T-cell (primary cell): Measurements from ENCODE around the gene ATP6V0D1. TPM values are rescaled to one million over a fixed set of nuclear protein-coding genes. Genes with fewer than 3 reads are reported as not detected.

Source experiments
- ATAC-seq, 4 experiments: fragments of 200-7000 bp in 3 of 4; fragments of 150-1000 bp in 1 of 4; cut with Tn5 transposase; replicated peaks in 1 of 4; 1 replicate in 3 of 4; 2 replicates in 1 of 4; pipeline ENCODE4 v1.10.0; 2021; ENCODE audit warnings: moderate library complexity in 3 of 4, mild to moderate bottlenecking in 2 of 4, moderate number of reproducible peaks in 1 of 4
- CTCF ChIA-PET, 2 donors: fragments of 300-600 bp; sonication (Branson Sonifier 250); formaldehyde crosslinking; loops; one replicate each; lab custom pipeline; 2022; ENCODE audit warnings: antibody characterized with exemption in 2 of 2; lab: Charles Lee
- POLR2A ChIA-PET, 2 donors: fragments of 300-600 bp; sonication (Branson Sonifier 250); formaldehyde crosslinking; loops; one replicate each; lab custom pipeline; 2022; ENCODE audit warnings: antibody characterized with exemption in 2 of 2; lab: Charles Lee
- DNase-seq, 35 experiments: peaks; one replicate each; pipeline versions ENCODE4 v3.0.0 to v3.0.0-alpha.2; 2013 to 2023
- H3K27ac ChIP-seq: one replicate; pipeline ENCODE4 v1.5.1; 2013; ENCODE audit warnings: low read length
- H3K27me3 ChIP-seq, 2 experiments: replicated peaks in 1 of 2; 1 replicate in 1 of 2; 2 replicates in 1 of 2; pipeline versions ENCODE4 v1.6.1 to v1.7.0; 2013; ENCODE audit warnings: low read length in 1 of 2, mixed read lengths in 1 of 2; ENCODE audit not compliant: control insufficient read depth in 2 of 2, insufficient read depth in 2 of 2; ENCODE audit errors: extremely low read depth in 1 of 2
- H3K36me3 ChIP-seq, 2 donors: 1 replicate in 1 of 2; 2 replicates in 1 of 2; pipeline versions ENCODE4 v1.6.1 to v1.7.0; 2013; ENCODE audit warnings: low read length in 1 of 2; ENCODE audit not compliant: control insufficient read depth in 2 of 2, insufficient read depth in 1 of 2; ENCODE audit errors: extremely low read depth in 1 of 2
- H3K4me1 ChIP-seq, 2 experiments: 1 replicate in 1 of 2; 2 replicates in 1 of 2; pipeline versions ENCODE4 v1.6.1 to v1.7.0; 2013; ENCODE audit warnings: low read length in 2 of 2, mixed read lengths in 1 of 2; ENCODE audit not compliant: insufficient read depth in 2 of 2, control insufficient read depth in 1 of 2; ENCODE audit errors: extremely low read depth in 1 of 2
- H3K4me3 ChIP-seq, 2 donors: 1 replicate in 1 of 2; 2 replicates in 1 of 2; pipeline versions ENCODE4 v1.5.1 to v1.7.0; 2013; ENCODE audit warnings: mild to moderate bottlenecking in 2 of 2, low read length in 1 of 2, moderate library complexity in 1 of 2; ENCODE audit not compliant: control insufficient read depth in 1 of 2; ENCODE audit errors: extremely low read depth in 1 of 2
- H3K9me3 ChIP-seq: 2 replicates; pipeline ENCODE4 v1.7.0; 2013
- H3K27ac Mint-ChIP-seq, 2 donors: one replicate each; pipeline ENCODE4 v1.8.0; 2020 to 2021; ENCODE audit warnings: mild to moderate bottlenecking in 2 of 2, mixed read lengths in 2 of 2
- H3K27me3 Mint-ChIP-seq, 2 donors: one replicate each; pipeline ENCODE4 v1.8.0; 2021 to 2022; ENCODE audit warnings: mixed read lengths in 2 of 2
- H3K36me3 Mint-ChIP-seq: one replicate; pipeline ENCODE4 v1.8.0; 2021; ENCODE audit warnings: mixed read lengths
- H3K4me1 Mint-ChIP-seq, 3 donors: one replicate each; pipeline ENCODE4 v1.8.0; 2020 to 2022; ENCODE audit warnings: mixed read lengths in 3 of 3, mild to moderate bottlenecking in 1 of 3
- H3K4me3 Mint-ChIP-seq, 3 donors: one replicate each; pipeline ENCODE4 v1.8.0; 2020 to 2022; ENCODE audit warnings: mild to moderate bottlenecking in 3 of 3, mixed read lengths in 3 of 3, moderate library complexity in 3 of 3
- H3K9me3 Mint-ChIP-seq, 3 donors: one replicate each; pipeline ENCODE4 v1.8.0; 2020 to 2022; ENCODE audit warnings: mixed read lengths in 3 of 3
- WGBS: methylation state at CpG from one replicate; pipeline ENCODE4 v1.1.5; 2013; ENCODE audit warnings: missing lambda C conversion rate; ENCODE audit not compliant: insufficient coverage; 5-methylcytosine and 5-hydroxymethylcytosine counted together
- total RNA-seq, 35 experiments: library from RNA in 6 of 35; stranded (reverse) in 6 of 35; fragments of 120-200 nt in 1 of 35; gene quantifications; one replicate each; pipeline versions ENCODE4 v1.2.1 to v1.2.4 and lab custom pipeline; 2013 to 2026

The ATP6V0D1 gene
- total RNA-seq, 5 donors from 2014 or later (not counting 1 experiment from before 2014, with no cell fraction given): 41.5 to 49.6 (median 45.8) TPM

- no peaks in the 10 kb centered on the region for H3K9me3 ChIP-seq
- H3K4me3 Mint-ChIP-seq: no peak overlapping the region
- no CpG with 5 or more reads among the region's 2 CpGs for WGBS
- ATAC-seq (no peak), DNase-seq (no peak)
- H3K4me3 ChIP-seq: no peak overlapping the region
- peaks cover 0 to 9% of the 10 kb centered on the region in 2 experiments for H3K4me1 ChIP-seq
- no peak overlapping the region for H3K27ac Mint-ChIP-seq
- peaks cover 0 to 1% (median under 1%) of the 10 kb centered on the region in 3 donors for H3K4me1 Mint-ChIP-seq
- H3K27ac ChIP-seq: no peak overlapping the region
- POLR2A ChIA-PET: interaction anchor here in 1 of 2 donors (0.6 to 0.7 kb wide), 2 partner anchors 16 to 58 kb away, joined by 3 to 4 read pairs; no protein-coding TSS in a partner anchor
- peaks cover 5 to 17% of the 10 kb centered on the region in 2 donors for H3K27me3 Mint-ChIP-seq
- H3K9me3 Mint-ChIP-seq: no peaks in the 10 kb centered on the region
- CTCF ChIA-PET: interaction anchor here in 1 of 2 donors (0.6 kb wide), 1 partner anchor 10 kb away, joined by 7 read pairs; no protein-coding TSS in a partner anchor
- H3K36me3 ChIP-seq: no peaks in the 10 kb centered on the region
- H3K36me3 Mint-ChIP-seq: no peaks in the 10 kb centered on the region
- peaks cover 0 to 22% of the 10 kb centered on the region in 2 experiments for H3K27me3 ChIP-seq
These were observed 92.4 kb downstream of the ATP6V0D1 start for GRCh38 chr16:67388591-67388990.

DNA sequence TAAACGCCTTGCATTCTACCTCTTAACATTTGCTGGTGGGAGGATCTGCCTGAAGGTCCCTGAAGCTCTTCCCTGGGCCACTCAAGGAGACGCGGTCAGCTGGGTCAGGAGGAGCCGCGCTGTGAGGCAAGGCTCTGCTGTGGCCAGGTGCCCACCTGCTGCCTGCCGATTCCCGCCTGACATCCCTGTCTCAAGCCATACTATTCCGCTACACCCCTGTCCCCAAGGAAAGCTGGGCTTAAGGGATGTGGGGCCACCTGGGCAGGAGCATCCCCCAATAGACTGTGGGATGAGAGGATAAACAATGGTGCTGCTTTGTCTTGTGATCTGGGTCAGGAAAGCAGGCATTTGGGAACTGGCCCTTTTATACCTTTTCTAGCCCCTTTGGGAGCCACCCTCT lies 92.8 kb downstream of the ATP6V0D1 start:
- H3K27me3 ChIP-seq: peaks cover 0 to 18% of the 10 kb centered on the region in 2 experiments
- 100% methylated on average over 2 of the region's 8 CpGs for WGBS
- H3K36me3 Mint-ChIP-seq: no peaks in the 10 kb centered on the region
- peaks cover 0 to 5% of the 10 kb centered on the region in 2 experiments for H3K4me1 ChIP-seq
- POLR2A ChIA-PET: interaction anchor here in 1 of 2 donors (0.6 to 0.7 kb wide), 2 partner anchors 16 to 58 kb away, joined by 3 to 4 read pairs; no protein-coding TSS in a partner anchor
- H3K27ac ChIP-seq: no peak overlapping the region
- ATAC-seq (no peak), DNase-seq (no peak)
- no peak overlapping the region for H3K4me3 Mint-ChIP-seq
- no peak overlapping the region for H3K4me3 ChIP-seq
- no peaks in the 10 kb centered on the region for H3K4me1 Mint-ChIP-seq
- no peaks in the 10 kb centered on the region for H3K9me3 Mint-ChIP-seq
- CTCF ChIA-PET: interaction anchor here in 1 of 2 donors (0.6 kb wide), 1 partner anchor 11 kb away, joined by 7 read pairs; no protein-coding TSS in a partner anchor
- H3K36me3 ChIP-seq: no peaks in the 10 kb centered on the region
- no peaks in the 10 kb centered on the region for H3K9me3 ChIP-seq
- peaks cover 5 to 16% of the 10 kb centered on the region in 2 donors for H3K27me3 Mint-ChIP-seq
- H3K27ac Mint-ChIP-seq: no peak overlapping the region

Other genes starting within 250 kb of the ATP6V0D1 start
- 10 to 100 TPM; 31.0 to 92.5 (median 66.2) TPM for gene FHOD1, start 233.7 kb downstream of the ATP6V0D1 start, total RNA-seq
- 1 to 10 TPM; 1.4 to 2.3 (median 2.2) TPM for gene SLC9A5, start 232.2 kb downstream of the ATP6V0D1 start, total RNA-seq
- gene PLEKHG4, start 201.6 kb downstream of the ATP6V0D1 start, total RNA-seq: 10 to 100 TPM; 19.4 to 27.5 (median 24.9) TPM
- not detected for gene KCTD19, start 154.4 kb downstream of the ATP6V0D1 start, total RNA-seq
- not detected for gene LRRC36, start 154.3 kb downstream of the ATP6V0D1 start, total RNA-seq
- gene TPPP3, start 87.7 kb downstream of the ATP6V0D1 start, total RNA-seq: under 1 TPM in 2 of 5 donors, not detected in 3; 0.18 to 0.23 TPM
- under 1 TPM in 4 of 5 donors, not detected in 1; 0.26 to 0.85 (median 0.47) TPM for gene ZDHHC1, start 64.7 kb downstream of the ATP6V0D1 start, total RNA-seq
- gene HSD11B2, start 50.0 kb downstream of the ATP6V0D1 start, total RNA-seq: under 1 TPM in 3 of 5 donors, not detected in 2; 0.20 to 0.32 (median 0.29) TPM
- gene AGRP, start 2.4 kb upstream of the ATP6V0D1 start, total RNA-seq: not detected
- 10 to 100 TPM; 33.9 to 60.7 (median 52.4) TPM for gene RIPOR1, start 47.7 kb upstream of the ATP6V0D1 start, total RNA-seq
- gene CTCF, start 81.4 kb upstream of the ATP6V0D1 start, total RNA-seq: 10 to 100 TPM; 55.3 to 69.0 (median 64.0) TPM
- 100 to 1,000 TPM; 150 to 271 (median 243) TPM for gene CARMIL2, start 164.0 kb upstream of the ATP6V0D1 start, total RNA-seq
- gene ACD, start 179.1 kb upstream of the ATP6V0D1 start, total RNA-seq: 10 to 100 TPM; 24.5 to 62.6 (median 53.6) TPM
- gene PARD6A, start 179.8 kb upstream of the ATP6V0D1 start, total RNA-seq: 10 to 100 TPM in 1 of 5 donors, 1 to 10 TPM in 4; 2.9 to 10.6 (median 7.6) TPM
- 10 to 100 TPM in 3 of 5 donors, 1 to 10 TPM in 2; 4.2 to 12.1 (median 10.1) TPM for gene ENKD1, start 185.6 kb upstream of the ATP6V0D1 start, total RNA-seq
- gene C16orf86, start 185.7 kb upstream of the ATP6V0D1 start, total RNA-seq: 1 to 10 TPM; 1.9 to 6.7 (median 5.4) TPM
- 10 to 100 TPM in 4 of 5 donors, 1 to 10 TPM in 1; 8.5 to 23.2 (median 16.7) TPM for gene GFOD2, start 238.2 kb upstream of the ATP6V0D1 start, total RNA-seq